Endothelial cell of umbilical vein (primary cell): Measurements from ENCODE around the gene SDF2. TPM values are rescaled to one million over a fixed set of nuclear protein-coding genes. Genes with fewer than 3 reads are reported as not detected.

Experiments used
- BruUV-seq: library from RNA; stranded (reverse); fragments of 400-500 nt; replicated peaks from 2 replicates; lab custom pipeline; 2021; lab: Mats Ljungman, UMichigan
- CTCF ChIA-PET: fragments of 300-600, 350-600 bp; sonication (Branson Sonifier 250); formaldehyde crosslinking; loops from one replicate; lab custom pipeline; 2021; ENCODE audit warnings: antibody characterized with exemption, inconsistent platforms; lab: Charles Lee
- POLR2A ChIA-PET: fragments of 300-600, 350-600 bp; sonication (Branson Sonifier 250); formaldehyde crosslinking; loops from one replicate; lab custom pipeline; 2021; ENCODE audit warnings: antibody characterized with exemption, inconsistent platforms; lab: Charles Lee
- DNase-seq: peaks from one replicate; pipeline ENCODE4 v3.0.0-alpha.2; 2011; ENCODE audit warnings: low read depth, low spot score
- FAIRE-seq: peaks from 2 replicates; lab custom pipeline; 2011; peaks lifted over from hg19 to GRCh38; lab: Jason Lieb, UNC
- H2AFZ ChIP-seq: 2 replicates; pipeline ENCODE4 v1.6.0; 2012; ENCODE audit warnings: low read depth, low read length, control low read depth, inconsistent platforms
- H3K27ac ChIP-seq: 2 replicates; pipeline ENCODE4 v1.5.1; 2011; ENCODE audit warnings: low read depth, mild to moderate bottlenecking, control low read depth, low read length, moderate library complexity; ENCODE audit not compliant: insufficient read depth
- H3K27me3 ChIP-seq, 2 experiments: 2 replicates each; pipeline versions ENCODE4 v1.6.0 to v1.6.1; 2011; ENCODE audit warnings: low read length in 2 of 2, mixed read lengths in 1 of 2; ENCODE audit not compliant: control insufficient read depth in 2 of 2, insufficient read depth in 2 of 2
- H3K36me3 ChIP-seq, 2 experiments: 2 replicates in 1 of 2; 3 replicates in 1 of 2; pipeline ENCODE4 v1.5.1; 2011; ENCODE audit warnings: low read length in 2 of 2, mild to moderate bottlenecking in 1 of 2, moderate library complexity in 1 of 2; ENCODE audit not compliant: control insufficient read depth in 2 of 2, insufficient read depth in 2 of 2; ENCODE audit errors: extremely low read depth in 1 of 2
- H3K4me1 ChIP-seq: 3 replicates; pipeline ENCODE4 v1.5.1; 2011; ENCODE audit warnings: mild to moderate bottlenecking, low read length; ENCODE audit not compliant: control insufficient read depth, insufficient read depth; ENCODE audit errors: extremely low read depth
- H3K4me2 ChIP-seq: 2 replicates; pipeline ENCODE4 v1.6.1; 2011; ENCODE audit warnings: low read length, control low read depth, mixed read lengths; ENCODE audit not compliant: insufficient read depth
- H3K4me3 ChIP-seq, 3 experiments: fragments of 200-600 bp in 1 of 3; sonication (generic), shearing (Covaris generic) in 1 of 3; replicated peaks in 1 of 3; 2 replicates each; pipeline ENCODE4 v1.5.1; 2011 to 2016; ENCODE audit warnings: control low read depth in 3 of 3, low read length in 3 of 3, mild to moderate bottlenecking in 2 of 3, inconsistent platforms in 1 of 3, low read depth in 1 of 3, moderate library complexity in 1 of 3; ENCODE audit not compliant: insufficient read depth in 1 of 3
- H3K79me2 ChIP-seq: 2 replicates; pipeline ENCODE4 v1.6.0; 2012; ENCODE audit warnings: low read length, inconsistent platforms; ENCODE audit not compliant: control insufficient read depth, insufficient read depth
- H3K9ac ChIP-seq: replicated peaks from 2 replicates; pipeline ENCODE3; 2011; ENCODE audit warnings: low read length, control low read depth; ENCODE audit not compliant: insufficient read depth; ENCODE audit errors: extremely low read depth
- H3K9me1 ChIP-seq: replicated peaks from 3 replicates; pipeline ENCODE4 v1.6.0; 2011; ENCODE audit warnings: mild to moderate bottlenecking, low read length; ENCODE audit not compliant: control insufficient read depth, insufficient read depth; ENCODE audit errors: extremely low read depth
- H3K9me3 ChIP-seq: replicated peaks from 2 replicates; pipeline ENCODE4 v1.5.1; 2012; ENCODE audit warnings: low read length, inconsistent platforms; ENCODE audit not compliant: control insufficient read depth, insufficient read depth
- H4K20me1 ChIP-seq: replicated peaks from 2 replicates; pipeline ENCODE3; 2011; ENCODE audit warnings: mild to moderate bottlenecking, low read length; ENCODE audit not compliant: control insufficient read depth, insufficient read depth; ENCODE audit errors: extremely low read depth
- EZH2 ChIP-seq: IDR thresholded peaks from 2 replicates; pipeline ENCODE4 v1.6.1; 2012; ENCODE audit warnings: borderline replicate concordance, low read depth, mild to moderate bottlenecking, moderate library complexity, low read length, inconsistent platforms; ENCODE audit not compliant: severe bottlenecking
- FOS ChIP-seq: IDR thresholded peaks from 2 replicates; pipeline ENCODE4 v1.6.1; 2011; ENCODE audit warnings: mild to moderate bottlenecking, low read length, moderate library complexity, borderline replicate concordance; ENCODE audit not compliant: insufficient read depth
- GATA2 ChIP-seq: IDR thresholded peaks from 2 replicates; pipeline ENCODE4 v1.7.0; 2011; ENCODE audit warnings: low read depth, mild to moderate bottlenecking, moderate library complexity, mixed read lengths, low read length; ENCODE audit not compliant: insufficient read length, insufficient read depth
- JUN ChIP-seq: IDR thresholded peaks from 2 replicates; pipeline ENCODE4 v1.6.1; 2011; ENCODE audit warnings: borderline replicate concordance, low read depth; ENCODE audit not compliant: insufficient read length, insufficient read depth
- MYC ChIP-seq: IDR thresholded peaks from one replicate; pipeline ENCODE4 v1.6.1; 2011; ENCODE audit warnings: mild to moderate bottlenecking, low read depth, low read length
- POLR2A ChIP-seq: IDR thresholded peaks from 2 replicates; pipeline ENCODE4 v1.6.1; 2012; ENCODE audit warnings: low read depth, mild to moderate bottlenecking, control low read depth, low read length
- POLR2AphosphoS5 ChIP-seq: IDR thresholded peaks from 2 replicates; pipeline ENCODE4 v1.6.1; 2012; ENCODE audit warnings: low read depth, mild to moderate bottlenecking, control low read depth, low read length, moderate library complexity; ENCODE audit not compliant: insufficient read depth
- dilution Hi-C: fragments of 300-500 bp; cut with MboI; formaldehyde crosslinking; loops from one replicate; pipeline ENCODE4 v1.15.0; 2019; ENCODE audit warnings: low sequenced_read_pairs; ENCODE audit not compliant: extremely low pct_ligation_motif_present
- intact Hi-C: fragments of 100-400 bp; cut with micrococcal nuclease; formaldehyde crosslinking; loops from one replicate; pipeline ENCODE4 v1.10.0; 2022
- polyA plus RNA-seq, 4 experiments: library from polyadenylated mRNA; depleted of rRNA in 3 of 4; stranded (reverse) in 3 of 4; unstranded in 1 of 4; fragments of >200 nt; gene quantifications; 2 replicates each; pipeline versions ENCODE4 v1.2.1 to v1.2.3, GENCODE V29; 2011 to 2012; ENCODE audit warnings: missing spikeins in 1 of 4
- total RNA-seq: library from RNA; stranded (reverse); gene quantifications from 2 replicates; pipeline ENCODE4 v1.2.3, GENCODE V29; 2021
- TF ChIP-seq, protein P1 (sequence below): IDR thresholded peaks from 2 replicates; pipeline ENCODE4 v1.6.1; 2011; ENCODE audit not compliant: insufficient read depth, insufficient read length
- TF ChIP-seq, protein P2 (sequence below), 2 donors: IDR thresholded peaks; 1 replicate in 1 of 2; 2 replicates in 1 of 2; pipeline ENCODE4 v1.5.1; 2011; ENCODE audit warnings: low read length in 2 of 2, mild to moderate bottlenecking in 2 of 2, moderate library complexity in 2 of 2, control low read depth in 1 of 2, inconsistent platforms in 1 of 2, low read depth in 1 of 2; ENCODE audit not compliant: insufficient read depth in 1 of 2; ENCODE audit errors: extremely low read depth in 1 of 2

SDF2 gene
- total and polyA plus RNA-seq, 2 donors (not counting 3 experiments of a cell fraction or from before 2014, with no cell fraction given), result 52.6 to 77.9 TPM

DNA sequence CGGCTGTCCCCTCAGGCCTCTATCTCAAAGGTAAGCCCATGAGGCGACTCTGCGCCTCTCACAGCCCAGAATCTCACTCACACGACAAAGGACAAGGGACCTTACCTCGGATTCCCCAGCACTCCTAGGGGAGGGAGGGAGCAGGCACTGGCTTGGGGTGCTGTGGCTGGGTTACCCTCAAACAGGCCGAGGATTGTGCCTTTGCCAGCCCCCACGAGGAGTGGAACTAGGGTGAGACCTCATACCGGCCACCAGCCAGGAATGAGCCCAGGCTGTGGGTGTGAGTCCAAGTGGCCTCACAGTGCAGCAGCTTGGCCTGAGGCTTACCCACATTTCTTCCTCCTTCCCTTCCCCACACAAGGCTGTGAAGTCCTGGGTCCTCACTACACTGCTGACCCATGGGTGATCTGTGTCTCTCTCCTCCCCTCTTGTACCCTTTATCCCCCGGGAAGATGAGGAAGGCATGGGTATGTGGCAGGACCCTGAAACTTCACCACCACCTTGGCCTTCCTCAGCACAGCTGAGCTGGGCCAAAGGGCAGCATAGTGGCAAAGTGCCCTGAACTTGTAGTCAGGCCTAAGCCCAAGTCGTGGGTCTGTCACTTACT, 44.1 kb upstream of the SDF2 start:
- CTCF ChIA-PET, result no interaction called here
- FAIRE-seq, result no peak

DNA sequence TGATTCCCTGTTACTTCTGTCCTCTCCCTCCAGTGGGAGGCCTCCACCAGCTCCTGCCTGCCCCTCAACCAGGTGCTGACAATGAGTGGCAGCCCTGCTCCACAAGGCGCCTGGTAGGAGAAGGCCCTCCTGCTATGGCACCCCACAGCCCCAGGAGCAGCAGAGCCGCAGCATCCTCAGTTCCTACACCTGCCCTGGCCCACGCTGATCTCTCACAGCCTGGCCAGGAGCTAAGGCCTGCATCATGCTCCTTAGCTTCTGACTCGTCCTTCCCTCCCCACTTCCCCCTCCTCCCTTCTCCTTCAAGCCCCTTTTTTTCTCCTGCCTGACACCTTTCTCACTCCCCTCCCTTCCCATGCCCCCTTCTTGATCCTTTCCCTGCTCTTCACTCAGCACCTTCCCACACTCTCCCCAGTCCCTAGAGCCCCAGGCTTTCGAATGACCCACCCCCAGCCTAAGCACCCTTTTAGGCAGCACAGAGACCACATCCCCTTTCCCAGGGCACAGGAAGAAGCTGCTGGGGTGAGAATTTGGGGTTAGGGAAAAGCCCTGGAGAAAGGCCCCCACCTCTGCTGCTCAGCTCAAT, 43.5 kb upstream of the SDF2 start:
- H3K36me3 ChIP-seq, result peaks cover 13 to 41% of the 10 kb centered on the region in 2 experiments
- DNase-seq (no peak), FAIRE-seq (no peak)
- no peaks in the 10 kb centered on the region for H3K9me3 ChIP-seq
- H3K4me3 ChIP-seq, result no peak overlapping the region
- TF ChIP-seq POLR2AphosphoS5 (no peak), GATA2 (no peak), EZH2 (no peak), JUN (no peak), POLR2A (no peak), FOS (no peak), MYC (no peak)
- TF ChIP-seq, protein P1, sequence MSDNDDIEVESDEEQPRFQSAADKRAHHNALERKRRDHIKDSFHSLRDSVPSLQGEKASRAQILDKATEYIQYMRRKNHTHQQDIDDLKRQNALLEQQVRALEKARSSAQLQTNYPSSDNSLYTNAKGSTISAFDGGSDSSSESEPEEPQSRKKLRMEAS, result no peak
- TF ChIP-seq, protein P2, sequence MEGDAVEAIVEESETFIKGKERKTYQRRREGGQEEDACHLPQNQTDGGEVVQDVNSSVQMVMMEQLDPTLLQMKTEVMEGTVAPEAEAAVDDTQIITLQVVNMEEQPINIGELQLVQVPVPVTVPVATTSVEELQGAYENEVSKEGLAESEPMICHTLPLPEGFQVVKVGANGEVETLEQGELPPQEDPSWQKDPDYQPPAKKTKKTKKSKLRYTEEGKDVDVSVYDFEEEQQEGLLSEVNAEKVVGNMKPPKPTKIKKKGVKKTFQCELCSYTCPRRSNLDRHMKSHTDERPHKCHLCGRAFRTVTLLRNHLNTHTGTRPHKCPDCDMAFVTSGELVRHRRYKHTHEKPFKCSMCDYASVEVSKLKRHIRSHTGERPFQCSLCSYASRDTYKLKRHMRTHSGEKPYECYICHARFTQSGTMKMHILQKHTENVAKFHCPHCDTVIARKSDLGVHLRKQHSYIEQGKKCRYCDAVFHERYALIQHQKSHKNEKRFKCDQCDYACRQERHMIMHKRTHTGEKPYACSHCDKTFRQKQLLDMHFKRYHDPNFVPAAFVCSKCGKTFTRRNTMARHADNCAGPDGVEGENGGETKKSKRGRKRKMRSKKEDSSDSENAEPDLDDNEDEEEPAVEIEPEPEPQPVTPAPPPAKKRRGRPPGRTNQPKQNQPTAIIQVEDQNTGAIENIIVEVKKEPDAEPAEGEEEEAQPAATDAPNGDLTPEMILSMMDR (IDR thresholded peaks at IDR 0.05; ENCODE audit: extremely low read depth in 1 of 2, insufficient read depth in 1 of 2, low read depth in 1 of 2, low read length in 2 of 2), result no peak
- no peaks in the 10 kb centered on the region for H4K20me1 ChIP-seq
- no peaks in the 10 kb centered on the region for H3K9me1 ChIP-seq
- H3K27ac ChIP-seq, result no peak overlapping the region
- H3K9ac ChIP-seq, result no peak overlapping the region
- POLR2A ChIA-PET, result no interaction called here
- H3K4me1 ChIP-seq, result no peaks in the 10 kb centered on the region
- dilution Hi-C loops (no loop called here), intact Hi-C loops (no loop called here)
- CTCF ChIA-PET, result interaction anchor here (1.9 kb wide), 1 partner anchor 58 kb away, joined by 6 read pairs; no protein-coding TSS in a partner anchor
- H3K4me2 ChIP-seq, result no peak overlapping the region
- BruUV-seq, result no TSS peak
- no peaks in the 10 kb centered on the region for H3K79me2 ChIP-seq
- H3K27me3 ChIP-seq, result no peaks in the 10 kb centered on the region
- no peak overlapping the region for H2AFZ ChIP-seq

More for the DNA sequence above, 44.1 kb upstream of the SDF2 start:
- no peaks in the 10 kb centered on the region for H3K79me2 ChIP-seq
- no peaks in the 10 kb centered on the region for H3K9me1 ChIP-seq
- dilution Hi-C loops, result no loop called here
- no peak for DNase-seq
- no peak overlapping the region for H3K4me3 ChIP-seq
- peaks cover 4% of the 10 kb centered on the region for H3K4me1 ChIP-seq
- H3K4me2 ChIP-seq, result no peak overlapping the region
- no peak overlapping the region for H3K9ac ChIP-seq
- intact Hi-C loops, result no loop called here
- peaks cover 10 to 35% of the 10 kb centered on the region in 2 experiments for H3K36me3 ChIP-seq
- no peaks in the 10 kb centered on the region for H3K27me3 ChIP-seq
- BruUV-seq, result no TSS peak
- TF ChIP-seq POLR2A (no peak), POLR2AphosphoS5 (no peak), MYC (no peak), EZH2 (no peak)
- no peak overlapping the region for H2AFZ ChIP-seq
- H3K9me3 ChIP-seq, result no peaks in the 10 kb centered on the region
- H4K20me1 ChIP-seq, result no peaks in the 10 kb centered on the region
- no peak overlapping the region for H3K27ac ChIP-seq
- POLR2A ChIA-PET, result no interaction called here
